HG03135 (cell line): ENCODE results near the gene TIMM17B.
"Not testable (repeated sequence)": the region's sequence is repeated elsewhere in the genome, so short reads cannot be mapped to it uniquely, and the experiment has no call there.

ENCODE experiments used
- ATAC-seq: cut with Tn5 transposase; IDR thresholded peaks from one replicate; pipeline ENCODE4 v1.9.1; 2021; ENCODE audit warnings: mild to moderate bottlenecking, moderate library complexity; ENCODE audit not compliant: unreplicated experiment

TIMM17B gene

DNA sequence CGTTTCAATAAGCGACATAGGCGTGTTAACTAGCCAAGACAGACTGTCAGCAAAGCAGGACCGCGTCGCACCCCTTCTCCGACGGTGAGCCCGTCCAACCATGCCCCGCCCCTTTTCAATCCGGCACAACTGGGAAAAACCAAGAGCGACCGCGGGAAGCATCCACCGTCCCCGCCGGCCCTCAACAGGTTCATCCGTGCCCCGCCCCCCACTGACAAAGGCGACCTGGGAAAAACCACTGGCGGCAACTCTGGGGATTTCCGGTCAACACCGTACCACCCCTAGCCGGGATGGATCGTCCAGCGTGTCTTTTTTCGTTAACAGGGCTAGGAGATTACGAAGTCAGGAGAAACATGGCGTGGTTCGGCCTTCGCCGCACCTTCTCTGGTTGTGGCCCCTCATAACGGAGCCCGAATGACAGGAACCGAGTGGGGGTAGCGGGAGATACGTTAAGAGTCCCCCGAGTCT lies 377 bp downstream of the TIMM17B start:
- no peak for ATAC-seq

DNA sequence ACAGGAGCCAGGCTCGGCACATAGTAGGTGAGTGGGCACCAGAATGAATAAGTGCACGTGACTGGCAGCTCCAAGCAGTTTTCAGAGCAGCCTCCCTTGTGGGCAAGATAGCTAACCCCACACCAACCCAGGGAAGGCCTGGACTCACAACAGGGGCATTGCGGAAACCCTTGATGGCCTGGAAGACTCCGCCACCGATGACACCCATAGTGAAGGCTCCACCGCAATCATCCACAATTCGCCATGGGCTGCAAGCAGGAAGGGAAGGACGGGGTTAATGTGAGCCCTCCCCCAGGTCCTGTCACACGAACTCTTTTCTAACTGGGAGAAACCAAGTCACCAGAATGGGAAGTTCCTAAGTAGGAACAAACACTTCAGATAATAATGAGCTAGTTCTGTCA lies 957 bp downstream of the TIMM17B start:
- no peak for ATAC-seq

DNA sequence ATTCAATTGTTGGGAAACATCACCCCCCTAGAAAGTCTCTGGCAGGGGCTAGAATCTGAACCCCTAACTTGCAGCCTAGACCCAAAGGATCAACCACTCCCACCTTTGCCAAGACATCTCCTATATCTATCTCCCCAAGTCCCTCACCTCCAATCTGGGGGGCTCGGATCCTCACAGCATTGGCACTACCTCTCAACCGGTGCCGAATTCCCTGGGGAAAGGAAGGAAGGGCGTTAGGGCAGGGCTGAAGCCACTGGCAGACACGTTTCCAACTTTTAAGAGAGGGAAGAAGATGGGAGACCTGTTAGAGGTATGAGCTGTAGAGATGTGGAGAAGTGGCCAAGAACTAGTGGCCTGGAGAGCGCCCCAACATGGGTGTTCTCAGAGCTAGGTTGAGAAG lies 2.7 kb downstream of the TIMM17B start:
- no peak for ATAC-seq

DNA sequence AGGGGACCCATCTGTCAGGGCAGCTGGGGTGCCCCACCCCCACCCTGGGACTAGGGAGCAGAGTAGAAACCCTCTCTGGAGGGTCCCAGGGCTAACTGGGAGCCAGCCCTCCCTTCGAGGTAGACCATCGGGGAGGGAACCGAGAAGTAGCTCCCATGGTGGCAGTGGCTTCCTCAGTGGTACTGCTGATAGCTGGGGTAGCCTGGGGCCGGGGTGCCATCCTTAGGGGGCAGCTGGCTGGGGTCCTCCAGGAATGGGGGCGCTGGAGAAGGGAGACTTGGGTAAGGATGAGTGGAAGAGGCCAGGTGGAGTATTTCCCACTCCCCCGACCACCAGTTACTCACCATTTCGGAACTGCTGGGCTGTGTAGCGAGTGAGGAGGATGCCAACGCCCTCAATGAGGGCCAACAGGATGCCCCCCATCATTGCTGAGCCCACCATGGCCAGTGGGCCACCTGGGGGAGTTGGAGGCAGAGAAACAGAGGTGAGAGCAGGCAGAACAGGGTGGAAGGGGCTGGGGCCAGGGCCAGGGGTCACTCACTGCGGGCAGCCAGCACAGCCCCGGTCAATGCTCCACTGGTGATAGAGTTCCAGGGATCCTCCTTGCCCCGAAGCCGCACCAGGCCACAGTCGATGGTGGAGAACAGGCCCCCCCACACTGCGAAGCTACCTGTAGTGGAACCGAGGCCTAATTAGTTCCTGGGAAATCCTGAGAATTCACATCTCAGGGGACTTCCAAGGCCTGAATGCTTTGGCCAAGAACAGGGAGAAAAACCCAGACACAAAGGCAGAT lies 3.8 kb downstream of the TIMM17B start:
- ATAC-seq: no peak

DNA sequence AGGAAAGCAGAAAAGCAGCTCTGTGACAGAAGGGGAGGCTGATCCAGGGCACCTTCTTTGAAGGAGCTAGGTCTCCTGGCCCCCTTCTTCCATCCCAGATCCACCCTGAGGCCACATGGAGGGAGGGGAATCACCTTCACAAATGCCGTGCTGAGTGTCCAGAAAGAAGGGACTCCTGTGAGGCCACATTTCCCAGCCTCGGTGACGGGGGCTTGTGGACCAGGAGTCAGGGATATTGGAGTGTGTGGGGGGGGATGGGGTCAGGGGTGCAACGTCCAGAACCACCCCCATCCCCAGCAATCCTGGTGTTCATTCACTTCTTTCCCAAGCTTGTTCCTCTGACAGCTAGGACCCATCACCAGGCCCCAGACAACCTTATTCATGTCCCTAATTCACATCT lies 4.7 kb downstream of the TIMM17B start:
- no peak for ATAC-seq

DNA sequence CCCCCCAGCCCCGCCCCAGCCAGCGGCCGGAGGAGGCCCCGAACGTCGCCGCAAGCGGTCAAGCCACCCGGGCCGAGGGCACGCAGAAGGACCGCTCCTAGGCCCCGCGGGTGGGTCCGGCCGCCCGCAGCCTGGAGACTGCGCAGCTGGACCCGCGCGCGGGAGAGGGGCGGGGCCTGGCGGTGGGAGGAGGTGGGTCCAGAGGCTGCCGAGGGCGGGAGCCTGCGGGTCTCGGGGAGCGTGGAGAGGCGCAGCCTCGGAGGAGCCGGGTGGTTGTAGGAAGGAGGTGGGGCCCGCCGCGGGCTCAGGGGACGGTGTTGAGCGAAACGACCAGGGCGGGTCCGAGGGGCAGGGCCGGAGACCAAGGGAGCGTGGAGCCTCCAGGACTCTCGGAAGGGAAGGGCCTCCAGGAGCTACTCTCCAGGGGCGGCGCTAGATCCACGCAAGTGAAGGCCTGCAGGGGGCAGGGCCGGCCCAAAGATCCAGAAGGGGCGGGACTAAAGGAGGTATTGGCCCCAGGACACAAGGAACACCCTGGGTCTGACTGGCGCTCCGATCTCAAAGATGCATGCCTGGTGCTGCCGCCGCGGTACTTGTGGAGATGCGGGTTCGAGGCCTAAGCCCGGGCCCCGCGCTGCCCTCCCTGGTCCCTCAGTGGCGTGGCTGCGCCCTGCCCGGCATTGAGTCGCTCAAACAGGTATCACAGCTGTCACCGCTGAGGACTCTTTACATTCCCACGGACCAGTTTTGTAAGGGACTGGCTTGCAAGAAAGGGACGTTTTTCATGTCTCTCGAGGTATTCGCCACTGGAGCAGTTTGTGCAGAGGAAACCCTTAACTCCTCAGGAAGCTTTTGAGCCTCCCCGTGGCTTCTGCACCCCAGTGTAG lies 5.9 kb downstream of the TIMM17B start:
- peak; percentile 72 for ATAC-seq

DNA sequence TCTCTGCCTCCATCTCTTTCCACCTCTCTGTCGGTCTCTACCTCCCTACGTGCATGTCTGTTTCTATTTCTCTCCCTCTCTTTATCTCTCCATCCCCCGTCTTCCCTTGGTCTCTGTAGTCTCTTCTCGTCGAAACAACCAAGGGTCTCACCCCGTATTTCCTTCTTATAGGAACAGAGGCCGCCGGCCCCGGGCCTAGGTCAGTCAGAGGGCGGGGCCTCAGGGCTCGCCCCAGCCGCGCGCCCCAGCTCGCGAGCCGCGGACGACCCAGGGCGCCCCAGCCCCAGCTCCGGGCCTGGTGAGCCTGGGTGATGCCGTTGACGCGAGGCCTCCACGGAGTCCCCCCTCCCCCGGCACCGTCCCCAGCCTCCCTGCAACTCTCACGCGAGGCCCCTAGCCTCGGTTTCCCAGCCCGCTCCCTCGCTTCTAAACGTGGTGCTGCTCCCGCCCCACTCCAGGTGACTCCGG lies 6.6 kb downstream of the TIMM17B start:
- ATAC-seq: peak; percentile 27

DNA sequence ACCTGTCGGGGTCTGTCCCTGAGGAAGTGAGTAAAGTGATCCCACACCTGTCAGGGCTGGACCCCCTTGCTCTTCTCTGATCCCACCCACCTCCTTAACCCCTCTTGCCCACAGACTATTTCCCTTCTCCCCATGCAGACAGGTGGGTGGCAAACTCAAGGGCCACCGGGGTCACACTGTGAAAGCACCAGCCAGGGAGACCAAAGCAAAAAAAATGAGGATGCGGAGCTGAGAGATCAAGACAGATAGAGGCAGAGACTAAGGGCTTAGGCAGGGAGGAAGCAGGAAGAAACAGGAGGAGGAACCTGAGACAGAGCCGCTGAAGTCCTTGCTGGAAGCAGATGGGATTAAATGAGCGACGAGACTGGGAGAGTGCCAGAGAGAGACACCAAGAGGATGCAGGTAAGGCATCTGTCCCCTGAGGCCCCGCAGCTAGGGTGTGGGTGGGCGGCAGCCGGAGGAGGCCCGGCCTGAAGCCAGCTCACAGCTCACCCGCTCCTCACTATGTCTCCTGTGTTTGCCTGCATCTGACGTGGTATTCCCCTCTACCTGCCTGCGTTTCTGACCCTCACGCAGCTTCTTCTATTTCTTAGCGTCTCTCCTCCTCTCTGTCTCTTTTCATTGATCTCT lies 7.2 kb downstream of the TIMM17B start:
- no peak for ATAC-seq

DNA sequence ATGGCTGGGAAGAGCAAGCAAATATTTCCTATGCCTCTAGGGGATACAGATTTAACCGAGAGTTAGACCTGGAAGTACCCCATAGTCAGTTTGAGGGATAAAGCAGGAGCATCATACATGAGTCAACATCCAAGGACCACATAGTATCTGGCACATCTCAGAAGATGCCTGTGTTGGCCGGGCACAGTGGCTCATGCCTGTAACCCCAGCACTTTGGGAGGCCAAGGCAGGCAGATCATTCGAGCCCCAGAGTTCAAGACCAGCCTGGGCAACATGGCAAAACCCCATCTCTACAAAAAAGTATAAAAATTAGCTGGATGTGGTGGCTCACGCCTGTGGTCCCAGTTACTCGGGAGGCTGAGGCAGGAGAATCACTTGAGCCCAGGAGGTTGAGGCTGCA lies 11.0 kb downstream of the TIMM17B start:
- ATAC-seq: not testable (repeated sequence)

DNA sequence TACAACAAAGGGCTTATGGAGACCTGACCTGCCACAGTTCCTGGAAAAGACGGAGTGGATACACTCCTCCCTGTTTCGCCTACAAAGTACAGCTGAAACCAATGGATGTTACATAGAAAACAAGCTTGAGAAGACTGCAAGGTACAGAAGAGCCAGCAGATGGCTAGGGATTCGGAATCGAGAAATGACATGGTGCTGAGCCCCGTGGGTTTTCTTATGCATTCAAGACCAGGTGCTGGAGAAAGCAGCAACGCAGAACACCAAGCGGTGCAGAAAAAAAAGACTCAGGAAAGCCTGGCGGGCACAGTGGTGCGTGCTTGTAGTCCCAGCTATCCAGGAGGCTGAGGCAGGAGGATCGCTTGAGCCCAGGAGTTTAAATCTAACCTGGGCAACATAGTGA lies 13.8 kb downstream of the TIMM17B start:
- ATAC-seq: no peak

DNA sequence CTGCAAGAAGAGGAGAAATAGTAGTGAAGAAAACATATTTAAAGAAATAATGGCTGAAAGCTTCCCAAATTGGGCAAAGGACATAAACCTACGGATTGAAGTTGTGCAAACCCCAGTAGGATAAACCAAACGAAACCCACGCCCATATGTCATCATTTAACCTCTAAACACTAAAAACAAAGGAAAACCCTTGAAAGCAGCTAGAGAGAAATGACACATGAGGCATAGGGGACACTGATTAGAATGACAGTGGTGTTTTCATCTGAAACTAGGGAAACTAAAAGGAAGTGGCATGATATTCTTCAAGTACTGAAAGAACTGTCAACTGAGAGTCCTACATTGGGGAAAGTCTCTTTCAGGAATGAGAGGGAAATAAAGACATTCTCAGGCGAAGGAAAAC lies 20.6 kb downstream of the TIMM17B start:
- ATAC-seq: not testable (repeated sequence)

DNA sequence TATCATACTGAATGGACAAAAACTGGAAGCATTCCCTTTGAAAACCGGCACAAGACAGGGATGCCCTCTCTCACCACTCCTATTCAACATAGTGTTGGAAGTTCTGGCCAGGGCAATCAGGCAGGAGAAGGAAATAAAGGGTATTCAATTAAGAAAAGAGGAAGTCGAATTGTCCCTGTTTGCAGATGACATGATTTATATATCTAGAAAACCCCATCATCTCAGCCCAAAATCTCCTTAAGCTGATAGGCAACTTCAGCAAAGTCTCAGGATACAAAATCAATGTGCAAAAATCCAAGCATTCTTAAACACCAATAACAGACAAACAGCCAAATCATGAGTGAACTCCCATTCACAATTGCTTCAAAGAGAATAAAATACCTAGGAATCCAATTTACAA lies 25.6 kb downstream of the TIMM17B start:
- ATAC-seq: not testable (repeated sequence)

DNA sequence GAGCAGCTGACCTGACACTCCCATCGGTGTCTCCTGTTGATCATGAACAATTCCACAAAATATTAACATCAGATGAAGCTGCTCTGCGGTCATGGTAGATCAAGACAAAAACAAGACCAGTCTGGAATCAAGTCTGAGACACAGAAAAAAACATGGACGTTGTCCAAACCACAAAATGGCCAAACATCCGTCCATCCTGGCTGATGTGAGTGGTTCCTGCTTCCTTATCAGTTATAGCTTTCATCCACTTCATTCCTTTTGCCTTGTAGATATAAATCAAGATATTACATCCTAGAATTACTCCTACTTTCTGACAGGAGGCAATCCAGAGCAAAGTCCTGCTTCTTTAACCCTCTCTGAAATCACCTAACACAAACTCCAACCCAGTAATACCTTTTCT lies 33.4 kb downstream of the TIMM17B start:
- no peak for ATAC-seq

DNA sequence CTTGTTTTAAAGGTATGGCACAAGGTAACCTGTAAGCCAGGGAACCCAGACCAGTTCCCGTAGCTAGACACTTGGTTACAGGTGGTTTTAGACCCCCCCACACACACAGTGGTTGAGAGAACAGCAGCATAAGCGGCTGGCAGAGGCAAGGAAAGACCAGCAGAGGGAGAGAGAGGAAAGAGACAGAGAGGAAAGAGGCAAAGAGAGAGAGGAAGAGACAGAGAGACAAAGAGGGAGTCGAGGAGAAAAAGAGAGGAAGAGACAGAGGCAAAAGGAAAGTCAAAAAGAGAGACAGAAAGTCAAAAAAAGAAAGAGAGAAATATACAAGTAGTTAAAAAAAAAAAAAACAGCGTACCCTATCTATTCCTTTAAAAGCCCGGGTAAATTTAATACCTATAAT lies 42.7 kb downstream of the TIMM17B start:
- no peak for ATAC-seq

DNA sequence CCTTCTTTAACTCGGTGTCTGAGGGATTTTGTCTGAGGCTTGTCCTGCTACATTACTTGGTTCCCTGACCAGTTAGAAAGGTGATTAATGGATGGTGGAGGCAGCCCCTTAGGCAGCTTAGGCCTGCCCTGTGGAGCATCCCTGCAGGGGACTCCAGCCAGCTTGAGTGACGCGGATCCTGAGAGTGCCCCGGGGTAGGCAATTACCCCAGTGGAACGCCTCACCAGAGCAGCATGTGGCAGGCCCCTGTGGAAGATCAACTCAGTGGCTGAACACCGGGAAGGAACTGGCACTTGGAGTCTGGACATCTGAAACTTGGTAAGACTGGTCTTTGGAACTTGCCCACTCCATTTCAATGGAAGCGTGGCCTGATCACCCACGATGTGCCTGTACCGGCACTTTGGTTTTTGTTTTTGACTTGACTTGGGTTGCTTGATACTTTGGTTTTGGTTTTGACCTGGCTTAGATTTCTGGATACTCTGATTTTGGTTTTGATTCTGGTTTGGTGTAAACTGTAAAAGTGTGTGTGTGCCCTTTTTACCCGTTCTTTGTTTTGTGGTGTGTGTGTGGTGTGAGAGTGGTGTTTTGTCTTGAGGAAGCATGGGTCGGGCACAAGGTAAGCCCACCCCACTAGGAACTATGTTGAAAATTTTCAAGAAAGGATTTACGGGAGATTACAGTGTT lies 43.3 kb downstream of the TIMM17B start:
- not testable (repeated sequence) for ATAC-seq

DNA sequence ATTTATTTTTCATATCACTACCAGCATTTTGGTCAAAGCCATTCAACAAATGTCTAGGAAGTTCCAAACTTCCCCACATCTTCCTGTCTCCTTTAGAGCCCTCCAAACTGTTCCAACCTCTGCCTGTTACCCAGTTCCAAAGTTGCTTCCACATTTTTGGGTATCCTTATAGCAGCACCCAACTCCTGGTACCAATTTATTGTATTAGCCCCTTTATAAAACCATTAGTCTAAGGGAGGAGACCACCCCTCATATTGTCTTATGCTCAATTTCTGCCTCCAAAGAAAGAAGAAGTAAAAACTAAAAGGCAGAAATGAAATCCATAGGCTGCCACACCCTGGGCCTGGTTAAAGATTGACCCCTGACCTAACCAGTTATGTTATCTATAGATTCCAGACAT lies 44.1 kb downstream of the TIMM17B start:
- not testable (repeated sequence) for ATAC-seq

DNA sequence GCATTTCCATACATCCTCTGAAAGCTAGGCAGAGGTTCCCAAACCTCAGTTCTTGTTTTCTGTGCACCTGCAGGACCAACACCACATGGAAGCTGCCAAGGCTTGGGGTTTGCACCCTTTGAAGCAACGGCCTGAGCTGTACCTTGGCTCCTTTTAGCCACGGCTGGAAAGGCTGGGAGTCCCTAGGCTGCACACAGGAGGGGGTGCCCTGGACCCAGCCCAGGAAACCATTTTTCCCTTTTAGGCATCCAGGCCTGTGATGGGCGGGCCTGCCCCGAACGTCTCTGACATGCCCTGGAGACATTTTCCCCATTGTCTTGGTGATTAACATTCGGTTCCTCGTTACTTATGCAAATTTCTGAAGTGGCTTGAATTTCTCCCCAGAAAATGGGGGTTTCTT lies 44.7 kb downstream of the TIMM17B start:
- ATAC-seq: no peak

DNA sequence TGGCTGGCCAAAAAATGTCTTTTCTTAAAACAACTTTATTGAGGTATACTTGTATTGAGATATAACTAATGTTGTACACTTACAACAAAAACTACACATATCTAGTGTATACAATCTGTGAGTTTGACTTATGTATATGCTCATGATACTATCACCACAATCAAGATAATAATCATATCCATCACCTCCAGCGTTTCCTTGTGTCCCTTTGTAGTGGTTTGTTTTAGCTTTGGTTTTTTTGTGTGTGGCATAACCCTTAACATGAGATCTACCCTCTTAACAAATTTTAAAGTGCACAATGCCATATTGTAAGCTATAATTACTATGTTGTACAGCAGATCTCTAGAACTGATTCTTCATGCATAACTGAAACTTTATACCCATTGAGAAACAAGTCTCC lies 48.7 kb downstream of the TIMM17B start:
- no peak for ATAC-seq
